ENCODE results near the gene SH2D1B. TPM values are rescaled to one million over a fixed set of nuclear protein-coding genes. Genes with fewer than 3 reads are reported as not detected.

Gene SH2D1B
- total and polyA plus RNA-seq, 9 of the 15 experiments (the other 6 are each of a cell fraction or from before 2014, with no cell fraction given): 5.6 to 19.6 (median 9.7) TPM

DNA sequence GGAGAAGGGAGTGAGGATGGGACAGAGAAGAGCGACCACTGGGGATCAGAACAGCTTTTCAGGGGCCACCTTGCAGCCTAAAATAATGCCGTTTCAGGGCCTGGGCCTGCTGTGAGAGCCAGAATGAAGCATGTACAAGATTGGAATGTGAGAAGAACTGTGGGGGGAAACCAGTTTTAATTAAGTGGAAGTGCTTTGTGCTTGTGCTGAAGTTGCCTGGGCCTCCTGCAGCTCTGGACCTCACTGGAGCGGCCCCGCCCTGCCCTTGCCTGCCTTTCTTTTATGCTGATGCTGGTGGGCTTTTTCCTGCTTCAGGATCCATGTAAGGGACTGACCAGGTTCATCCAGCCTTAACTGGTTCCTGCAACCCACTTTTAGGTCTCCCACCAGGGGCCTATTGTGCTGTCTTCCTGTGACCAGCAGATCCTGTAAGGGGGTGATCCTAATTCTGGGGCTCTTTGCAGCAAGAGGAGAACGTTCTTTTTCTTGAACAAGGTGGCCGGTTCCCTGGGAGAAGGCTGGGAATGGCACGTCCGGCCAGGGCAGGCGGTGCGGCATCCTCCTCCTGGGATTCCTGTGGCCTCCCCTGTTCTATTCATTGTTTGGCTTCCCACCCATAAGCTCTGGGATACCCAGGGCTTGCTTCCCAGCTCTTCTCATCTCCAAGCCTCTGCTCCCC lies 27.2 kb downstream of the SH2D1B start:
- Histone ChIP-seq H3K9me3 (replicated peaks; ENCODE audit: control insufficient read depth, insufficient read depth, low read depth, low read length) (no peaks in the 10 kb centered on the region), H3K9ac (ENCODE audit: insufficient read depth in 1 of 2, low read depth in 2 of 2, low read length in 2 of 2) (peak overlapping the region; percentile 45 to 56), H3K27ac (ENCODE audit: extremely low read depth, low read depth, low read length) (peak overlapping the region; percentile 69; the same call in 2 of the 3 replicates), H3K4me1 (replicated peaks in 1 of 2; ENCODE audit: control insufficient read depth in 2 of 2, insufficient read depth in 2 of 2, low read length in 2 of 2) (peaks cover 78 to 95% of the 10 kb centered on the region in 2 experiments), H4K20me1 (replicated peaks; ENCODE audit: control insufficient read depth, insufficient read depth, low read length) (no peaks in the 10 kb centered on the region), H3K27me3 (ENCODE audit: control insufficient read depth in 2 of 2, insufficient read depth in 2 of 2, low read length in 2 of 2) (no peaks in the 10 kb centered on the region), H3K79me2 (ENCODE audit: control insufficient read depth, insufficient read depth, low read length) (peaks cover 12% of the 10 kb centered on the region; the same call in 2 of the 3 replicates), H3K36me3 (ENCODE audit: control insufficient read depth, insufficient read depth, low read length) (no peaks in the 10 kb centered on the region; the same call in 2 of the 3 replicates), H2AFZ (ENCODE audit: low read depth, low read length) (no peak overlapping the region), H3K4me3 (no peak overlapping the region), H3K4me2 (ENCODE audit: insufficient read depth, low read length) (peak overlapping the region; percentile 73), H3K9me1 (ENCODE audit: control insufficient read depth, insufficient read depth, low read length) (peaks cover 6% of the 10 kb centered on the region)
- CTCF ChIA-PET (ENCODE audit: low intra/inter-chr PET ratio): no interaction called here
- BruUV-seq (replicated peaks): no TSS peak
- FAIRE-seq (no peak), ATAC-seq (no peak), DNase-seq (ENCODE audit: extremely low read depth in 1 of 4, low spot score in 3 of 4) (peak in 1 of 4 experiments; percentile 16)
- in situ Hi-C loops (cut with MboI): no loop called here
- WGBS (ENCODE audit: insufficient coverage, low coverage, missing lambda C conversion rate): 86% methylated on average over 10 of the region's 10 CpGs
- POLR2A ChIA-PET: no interaction called here
- intact Hi-C loops (cut with micrococcal nuclease): no loop called here
- TF ChIP-seq REST (IDR thresholded peaks at IDR 0.05; ENCODE audit: borderline replicate concordance) (peak; percentile 9; the same call in 1 of the 2 replicates), REST (CRISPR knock-in tag; IDR thresholded peaks at IDR 0.05; ENCODE audit: low read depth) (no peak), ZNF280B (CRISPR knock-in tag; IDR thresholded peaks at IDR 0.05) (no peak), POLR2B (IDR thresholded peaks at IDR 0.05; ENCODE audit: low read depth, partially characterized antibody) (no peak), NCOA1 (IDR thresholded peaks at IDR 0.05; ENCODE audit: low read depth) (no peak), SMAD1 (IDR thresholded peaks at IDR 0.05; ENCODE audit: low read depth, low read length, partially characterized antibody) (no peak)
- TF ChIP-seq, protein P1, sequence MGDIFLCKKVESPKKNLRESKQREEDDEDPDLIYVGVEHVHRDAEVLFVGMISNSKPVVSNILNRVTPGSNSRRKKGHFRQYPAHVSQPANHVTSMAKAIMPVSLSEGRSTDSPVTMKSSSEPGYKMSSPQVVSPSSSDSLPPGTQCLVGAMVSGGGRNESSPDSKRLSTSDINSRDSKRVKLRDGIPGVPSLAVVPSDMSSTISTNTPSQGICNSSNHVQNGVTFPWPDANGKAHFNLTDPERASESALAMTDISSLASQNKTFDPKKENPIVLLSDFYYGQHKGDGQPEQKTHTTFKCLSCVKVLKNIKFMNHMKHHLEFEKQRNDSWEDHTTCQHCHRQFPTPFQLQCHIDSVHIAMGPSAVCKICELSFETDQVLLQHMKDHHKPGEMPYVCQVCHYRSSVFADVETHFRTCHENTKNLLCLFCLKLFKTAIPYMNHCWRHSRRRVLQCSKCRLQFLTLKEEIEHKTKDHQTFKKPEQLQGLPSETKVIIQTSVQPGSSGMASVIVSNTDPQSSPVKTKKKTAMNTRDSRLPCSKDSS (IDR thresholded peaks at IDR 0.05; ENCODE audit: low read depth, partially characterized antibody): no peak
